WTC11 (cell line): ENCODE results near the gene KCNIP4.

Experiments
- CREB1 ChIP-seq: sonication (generic); formaldehyde crosslinking; IDR thresholded peaks from 2 replicates; pipeline ENCODE4 v1.8.0; 2023; ENCODE audit warnings: mild to moderate bottlenecking, missing genetic modification reagents
- CTCF ChIP-seq: fragments of 200-600 bp; IDR thresholded peaks from 2 replicates; pipeline ENCODE4 v1.8.0; 2022; ENCODE audit warnings: antibody characterized with exemption
- NR1H2 ChIP-seq: sonication (generic); formaldehyde crosslinking; IDR thresholded peaks from 2 replicates; pipeline ENCODE4 v1.9.0; 2021; ENCODE audit warnings: mild to moderate bottlenecking, moderate library complexity, missing genetic modification reagents
- NR3C1 ChIP-seq: sonication (generic); formaldehyde crosslinking; conservative IDR thresholded peaks from 2 replicates; pipeline ENCODE4 v1.8.1; 2023; ENCODE audit warnings: low read depth, mild to moderate bottlenecking, missing genetic modification reagents
- RELA ChIP-seq: sonication (generic); formaldehyde crosslinking; IDR thresholded peaks from 2 replicates; pipeline ENCODE4 v1.8.1; 2022; ENCODE audit warnings: missing genetic modification reagents, mild to moderate bottlenecking, borderline replicate concordance
- SP1 ChIP-seq: sonication (generic); formaldehyde crosslinking; conservative IDR thresholded peaks from 2 replicates; pipeline ENCODE4 v1.8.1; 2022; ENCODE audit warnings: missing genetic modification reagents
- TEAD1 ChIP-seq: sonication (generic); formaldehyde crosslinking; IDR thresholded peaks from 2 replicates; pipeline ENCODE4 v1.8.0; 2022; ENCODE audit warnings: mild to moderate bottlenecking, missing genetic modification reagents
- ZNF263 ChIP-seq: sonication (generic); formaldehyde crosslinking; IDR thresholded peaks from 2 replicates; pipeline ENCODE4 v1.8.1; 2022; ENCODE audit warnings: low read depth, mild to moderate bottlenecking, moderate library complexity, missing genetic modification reagents
- TF ChIP-seq, protein P1 (sequence below): sonication (generic); formaldehyde crosslinking; IDR thresholded peaks from 2 replicates; pipeline ENCODE4 v1.8.1; 2022; ENCODE audit warnings: missing genetic modification reagents, borderline replicate concordance
- TF ChIP-seq, protein P2 (sequence below): sonication (generic); formaldehyde crosslinking; IDR thresholded peaks from 2 replicates; pipeline ENCODE4 v1.8.0; 2022; ENCODE audit warnings: mild to moderate bottlenecking, missing genetic modification reagents

- TF ChIP-seq CREB1 (no peak), NR3C1 (CRISPR knock-in tag) (no peak), ZNF263 (CRISPR knock-in tag) (no peak), CTCF (no peak), NR1H2 (CRISPR knock-in tag) (no peak), TEAD1 (CRISPR knock-in tag) (no peak), SP1 (no peak), RELA (no peak)
- TF ChIP-seq, protein P1, sequence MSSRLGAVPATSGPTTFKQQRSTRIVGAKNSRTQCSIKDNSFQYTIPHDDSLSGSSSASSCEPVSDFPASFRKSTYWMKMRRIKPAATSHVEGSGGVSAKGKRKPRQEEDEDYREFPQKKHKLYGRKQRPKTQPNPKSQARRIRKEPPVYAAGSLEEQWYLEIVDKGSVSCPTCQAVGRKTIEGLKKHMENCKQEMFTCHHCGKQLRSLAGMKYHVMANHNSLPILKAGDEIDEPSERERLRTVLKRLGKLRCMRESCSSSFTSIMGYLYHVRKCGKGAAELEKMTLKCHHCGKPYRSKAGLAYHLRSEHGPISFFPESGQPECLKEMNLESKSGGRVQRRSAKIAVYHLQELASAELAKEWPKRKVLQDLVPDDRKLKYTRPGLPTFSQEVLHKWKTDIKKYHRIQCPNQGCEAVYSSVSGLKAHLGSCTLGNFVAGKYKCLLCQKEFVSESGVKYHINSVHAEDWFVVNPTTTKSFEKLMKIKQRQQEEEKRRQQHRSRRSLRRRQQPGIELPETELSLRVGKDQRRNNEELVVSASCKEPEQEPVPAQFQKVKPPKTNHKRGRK (CRISPR knock-in tag) = no peak
- TF ChIP-seq, protein P2, sequence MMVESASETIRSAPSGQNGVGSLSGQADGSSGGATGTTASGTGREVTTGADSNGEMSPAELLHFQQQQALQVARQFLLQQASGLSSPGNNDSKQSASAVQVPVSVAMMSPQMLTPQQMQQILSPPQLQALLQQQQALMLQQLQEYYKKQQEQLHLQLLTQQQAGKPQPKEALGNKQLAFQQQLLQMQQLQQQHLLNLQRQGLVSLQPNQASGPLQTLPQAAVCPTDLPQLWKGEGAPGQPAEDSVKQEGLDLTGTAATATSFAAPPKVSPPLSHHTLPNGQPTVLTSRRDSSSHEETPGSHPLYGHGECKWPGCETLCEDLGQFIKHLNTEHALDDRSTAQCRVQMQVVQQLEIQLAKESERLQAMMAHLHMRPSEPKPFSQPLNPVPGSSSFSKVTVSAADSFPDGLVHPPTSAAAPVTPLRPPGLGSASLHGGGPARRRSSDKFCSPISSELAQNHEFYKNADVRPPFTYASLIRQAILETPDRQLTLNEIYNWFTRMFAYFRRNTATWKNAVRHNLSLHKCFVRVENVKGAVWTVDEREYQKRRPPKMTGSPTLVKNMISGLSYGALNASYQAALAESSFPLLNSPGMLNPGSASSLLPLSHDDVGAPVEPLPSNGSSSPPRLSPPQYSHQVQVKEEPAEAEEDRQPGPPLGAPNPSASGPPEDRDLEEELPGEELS (CRISPR knock-in tag) = no peak
Measured at GRCh38 chr4:20922962-20923361, 1025.6 kb downstream of the KCNIP4 start.
